IPS-18a (cell line): Measurements from ENCODE around the gene NEU4.

Experiments used
- H3K27ac ChIP-seq: one replicate; pipeline ENCODE4 v1.5.1; 2013; ENCODE audit warnings: low read length
- H3K27me3 ChIP-seq: one replicate; pipeline ENCODE4 v1.6.1; 2013; ENCODE audit warnings: mild to moderate bottlenecking, low read length; ENCODE audit not compliant: control insufficient read depth, insufficient read depth
- H3K36me3 ChIP-seq: one replicate; pipeline ENCODE4 v1.6.1; 2013; ENCODE audit warnings: low read depth, low read length; ENCODE audit not compliant: control insufficient read depth
- H3K4me1 ChIP-seq: one replicate; pipeline ENCODE4 v1.6.1; 2013; ENCODE audit warnings: low read depth, low read length; ENCODE audit not compliant: control insufficient read depth
- H3K4me3 ChIP-seq: one replicate; pipeline ENCODE4 v1.5.1; 2013; ENCODE audit warnings: low read length
- H3K9ac ChIP-seq: one replicate; pipeline ENCODE4 v1.6.1; 2013; ENCODE audit warnings: mild to moderate bottlenecking, low read length, moderate library complexity
- H3K9me3 ChIP-seq: one replicate; pipeline ENCODE4 v1.6.1; 2013; ENCODE audit warnings: low read depth, low read length; ENCODE audit not compliant: control insufficient read depth

Gene NEU4

DNA sequence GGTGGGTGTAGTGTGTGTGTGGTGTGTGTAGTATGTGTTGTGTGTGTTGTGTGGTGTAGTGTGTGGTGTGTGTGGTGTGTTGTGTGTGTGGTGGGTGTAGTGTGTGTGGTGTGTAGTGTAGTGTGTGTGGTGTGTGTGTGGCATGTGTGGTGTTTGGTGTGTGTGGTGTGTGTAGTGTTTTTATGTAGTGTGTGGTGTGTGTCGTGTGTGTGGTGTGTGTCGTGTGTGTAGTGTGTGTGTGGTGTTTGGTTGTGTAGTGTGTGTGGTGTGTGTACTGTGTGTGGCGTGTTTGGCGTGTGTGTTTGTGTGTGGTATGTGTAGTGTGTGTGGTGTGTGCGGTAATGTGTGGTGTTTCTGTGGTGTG is 55.8 kb downstream of the NEU4 start:
- Histone ChIP-seq H3K36me3 (no peaks in the 10 kb centered on the region), H3K27ac (no peak overlapping the region), H3K27me3 (peaks cover 10% of the 10 kb centered on the region), H3K4me3 (no peak overlapping the region), H3K9me3 (no peaks in the 10 kb centered on the region), H3K4me1 (no peaks in the 10 kb centered on the region), H3K9ac (no peak overlapping the region)

DNA sequence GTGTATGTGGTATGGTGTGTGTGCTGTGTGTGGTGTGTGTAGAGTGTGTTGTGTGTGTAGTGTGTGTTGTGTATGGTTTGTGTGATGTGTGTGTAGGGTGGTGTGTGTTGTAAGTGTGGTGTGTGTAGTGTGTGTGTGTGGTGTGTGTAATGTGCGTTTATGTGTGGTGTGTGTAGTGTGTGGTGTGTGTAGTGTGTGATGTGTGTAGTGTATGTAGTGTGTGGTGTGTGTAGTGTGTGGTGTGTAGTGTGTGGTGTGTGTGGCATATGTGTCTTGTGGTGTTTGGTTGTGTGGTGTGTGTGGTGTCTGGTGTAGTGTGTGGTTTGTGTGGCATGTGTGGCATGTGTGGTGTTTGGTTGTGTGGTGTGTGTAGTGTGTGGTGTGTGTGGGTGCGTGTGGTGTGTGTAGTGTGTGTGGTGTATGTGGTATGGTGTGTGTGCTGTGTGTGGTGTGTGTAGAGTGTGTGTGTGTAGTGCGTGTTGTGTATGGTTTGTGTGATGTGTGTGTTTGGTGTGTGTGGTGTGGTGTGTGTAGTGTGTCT is 56.5 kb downstream of the NEU4 start:
- H3K4me1 ChIP-seq: no peaks in the 10 kb centered on the region
- H3K9ac ChIP-seq: no peak overlapping the region
- no peak overlapping the region for H3K27ac ChIP-seq
- H3K9me3 ChIP-seq: no peaks in the 10 kb centered on the region
- H3K27me3 ChIP-seq: peaks cover 10% of the 10 kb centered on the region
- H3K4me3 ChIP-seq: no peak overlapping the region
- H3K36me3 ChIP-seq: no peaks in the 10 kb centered on the region

DNA sequence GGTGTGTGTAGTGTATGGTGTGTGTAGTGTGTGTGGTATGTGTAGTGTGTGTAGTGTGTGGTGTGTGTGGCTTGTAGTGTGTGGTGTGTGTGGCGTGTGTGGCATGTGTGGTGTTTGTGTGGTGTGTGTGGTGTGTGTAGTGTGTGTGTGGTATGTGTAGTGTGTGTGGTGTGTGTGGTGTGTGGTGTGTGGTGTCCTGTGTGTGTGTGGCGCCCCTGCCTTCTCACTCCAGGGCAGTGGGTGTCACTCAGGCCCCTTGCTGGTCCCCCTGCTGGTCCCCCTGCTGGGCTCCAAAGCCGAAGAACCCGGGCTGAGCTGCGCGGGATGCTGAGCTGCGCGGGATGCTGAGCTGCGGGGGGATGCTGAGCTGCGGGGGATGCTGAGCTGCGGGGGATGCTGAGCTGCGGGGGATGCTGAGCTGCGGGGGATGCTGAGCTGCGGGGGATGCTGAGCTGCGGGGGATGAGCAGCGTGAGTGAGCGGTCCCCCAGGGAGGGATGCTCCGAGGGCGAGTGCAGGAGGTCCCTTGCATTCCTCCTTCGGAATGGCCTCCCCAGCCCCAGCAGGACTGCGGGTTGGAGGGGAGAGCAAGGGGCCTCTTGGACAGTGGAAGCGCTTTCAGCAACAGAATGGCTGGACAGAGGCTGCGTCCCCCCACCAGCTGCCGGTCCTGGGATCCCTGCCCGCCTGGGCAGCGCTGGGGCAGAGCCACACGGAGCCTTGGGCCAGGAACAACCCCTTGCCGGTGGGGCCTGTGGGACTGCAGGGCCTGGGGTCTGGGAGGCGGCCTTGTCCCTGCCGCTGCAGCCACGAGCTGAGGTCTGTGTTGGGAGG is 57.2 kb downstream of the NEU4 start:
- H3K9ac ChIP-seq: no peak overlapping the region
- H3K27ac ChIP-seq: no peak overlapping the region
- H3K9me3 ChIP-seq: no peaks in the 10 kb centered on the region
- H3K36me3 ChIP-seq: no peaks in the 10 kb centered on the region
- no peaks in the 10 kb centered on the region for H3K4me1 ChIP-seq
- peaks cover 10% of the 10 kb centered on the region for H3K27me3 ChIP-seq
- no peak overlapping the region for H3K4me3 ChIP-seq
